Ovary (tissue), 9 donors: Measurements from ENCODE around the gene LSM2. TPM values are rescaled to one million over a fixed set of nuclear protein-coding genes. Genes with fewer than 3 reads are reported as not detected.
"Not testable (repeated sequence)": the region's sequence is repeated elsewhere in the genome, so short reads cannot be mapped to it uniquely, and the experiment has no call there.

ENCODE experiments used
- DNase-seq, 5 donors: peaks; one replicate each; pipeline ENCODE4 v3.0.0-alpha.2; 2019 to 2020
- H3K27ac ChIP-seq, 2 donors: fragments of 200-600 bp; one replicate each; pipeline versions ENCODE4 v1.5.1 to v1.8.0; 2019 to 2022
- H3K27me3 ChIP-seq: fragments of 200-600 bp; one replicate; pipeline ENCODE4 v1.8.0; 2022
- H3K36me3 ChIP-seq: fragments of 200-600 bp; sonication (generic); one replicate; pipeline ENCODE4 v1.5.1; 2019
- H3K4me1 ChIP-seq: one replicate; pipeline ENCODE4 v1.8.1; 2013; ENCODE audit warnings: mild to moderate bottlenecking, moderate library complexity; ENCODE audit not compliant: insufficient read depth
- H3K4me3 ChIP-seq: fragments of 200-600 bp; sonication (generic); one replicate; pipeline ENCODE4 v1.5.1; 2017
- H3K9me3 ChIP-seq, 2 donors: fragments of 200-600 bp in 1 of 2; sonication (generic) in 1 of 2; one replicate each; pipeline versions ENCODE4 v1.5.1 to v1.8.1; 2013 to 2019; ENCODE audit warnings: mild to moderate bottlenecking in 1 of 2, moderate library complexity in 1 of 2
- CTCF ChIP-seq, 3 donors: fragments of 450-650 bp in 2 of 3; fragments of 200-600 bp in 1 of 3; IDR thresholded peaks; one replicate each; pipeline versions ENCODE4 v1.5.1 to v1.8.0; 2016 to 2022; ENCODE audit warnings: antibody characterized with exemption in 3 of 3, mild to moderate bottlenecking in 1 of 3
- EP300 ChIP-seq: sonication (generic); formaldehyde crosslinking; IDR thresholded peaks from one replicate; pipeline ENCODE4 v1.6.1; 2017; ENCODE audit warnings: antibody characterized with exemption
- POLR2A ChIP-seq: fragments of 450-650 bp; IDR thresholded peaks from one replicate; pipeline ENCODE4 v1.6.1; 2017; ENCODE audit warnings: antibody characterized with exemption, mild to moderate bottlenecking, moderate library complexity
- WGBS, 3 donors: extraction: QIAGEN DNeasy Blood & Tissue Kit in 1 of 3; methylation state at CpG; one replicate each; pipeline versions ENCODE4 v1.1.5 to v1.1.7; 2013 to 2017; 5-methylcytosine and 5-hydroxymethylcytosine counted together
- intact Hi-C, 4 donors: fragments of 100-400 bp; cut with DNase I; formaldehyde crosslinking; loops; one replicate each; pipeline versions ENCODE4 v1.11.0 to v1.15.1; 2022 to 2023
- polyA plus RNA-seq, 2 donors: library from polyadenylated mRNA; stranded (reverse); fragments of 200-250 nt in 1 of 2; fragments of 350-450 nt in 1 of 2; fragmentation: Illumina TruSeq in 1 of 2; extraction: RNeasy Lipid Tissue Mini Kit (QIAGEN cat#74804) in 1 of 2; gene quantifications; one replicate each; pipeline ENCODE4 v1.2.3, GENCODE V29; 2013 to 2014
- total RNA-seq, 7 donors: library from RNA; depleted of rRNA in 2 of 7; stranded (reverse); fragments of >200 nt in 2 of 7; fragmentation: NEBNext Ultra II Directional in 3 of 7; extraction: Animal tissue kit (Norgen Biotek cat#: 25700) in 3 of 7; gene quantifications; one replicate each; pipeline versions ENCODE4 v1.1.0 to v1.2.4, GENCODE V29; 2016 to 2023
- donor health status: DM: no; HTN: no; CAD: no; lungs with moderate emphysema.
- donor health status: DM: no; HTN: no; CAD: no.
- donor health status: Bipolar disorder and iron deficiency.
- donor health status: DM: yes; HTN: yes; CAD: no.
- donor health status: DM: no; HTN: no; CAD: no.
- donor health status: DM: yes; HTN: yes; CAD: no.

Gene LSM2
- total and polyA plus RNA-seq, 9 donors, result 35.9 to 90.7 (median 47.6) TPM

GRCh38 chr6:31796993-31797385 is 9.8 kb downstream of the LSM2 start:
- WGBS, 3 donors, result 69 to 78% (median 74%) methylated on average over 2 of the region's 2 CpGs
- H3K27ac ChIP-seq, result no peak overlapping the region
- intact Hi-C loops, result loop anchor here in 2 of 4 donors (5.0 to 10.0 kb wide), 2 partner anchors 35 to 62 kb away; partner anchors contain the start of gene CLIC1 (in 1 of the 2)
- no peaks in the 10 kb centered on the region for H3K36me3 ChIP-seq
- H3K9me3 ChIP-seq, result no peaks in the 10 kb centered on the region
- TF ChIP-seq EP300, result no peak
- no peak for TF ChIP-seq POLR2A
- TF ChIP-seq CTCF (IDR thresholded peaks at IDR 0.05), result no peak
- H3K27me3 ChIP-seq, result no peaks in the 10 kb centered on the region
- no peak for DNase-seq
- H3K4me1 ChIP-seq, result peaks cover 6% of the 10 kb centered on the region
- no peak overlapping the region for H3K4me3 ChIP-seq

- intact Hi-C loops, result loop anchor here in 2 of 4 donors (5.0 to 10.0 kb wide), 2 partner anchors 37 to 61 kb away; partner anchors contain the start of gene CLIC1 (in 1 of the 2)
- Histone ChIP-seq H3K9me3 (no peaks in the 10 kb centered on the region), H3K4me1 (peaks cover 6% of the 10 kb centered on the region), H3K27me3 (no peaks in the 10 kb centered on the region), H3K4me3 (peak within 1 kb of the TSS; percentile 67), H3K36me3 (no peaks in the 10 kb centered on the region), H3K27ac (peak within 1 kb of the TSS; percentile 93 to 96)
- WGBS, 3 donors, result 0 to 2% (median 1%) methylated on average over 30 to 75 of the region's 75 CpGs
- TF ChIP-seq CTCF (IDR thresholded peaks at IDR 0.05) (peak; percentile 77 to 99 (median 99)), EP300 (no peak), POLR2A (peak; percentile 70)
- peak; percentile 88 to 93 (median 91) for DNase-seq
Measured at GRCh38 chr6:31795616-31796298, 11.0 kb downstream of the LSM2 start, which contains the start of gene VARS1. Gene VARS1, minus strand, starts transcription at chr6:31795752. Its CDS starts 535 bp downstream, at chr6:31795217.

- WGBS, 3 donors, result 1% methylated on average over 44 of the region's 44 CpGs
- Histone ChIP-seq H3K4me3 (peak overlapping the region; percentile 67), H3K36me3 (no peaks in the 10 kb centered on the region), H3K27me3 (no peaks in the 10 kb centered on the region), H3K9me3 (no peaks in the 10 kb centered on the region), H3K27ac (peak overlapping the region; percentile 93 to 96), H3K4me1 (peaks cover 6% of the 10 kb centered on the region)
- intact Hi-C loops, result loop anchor here in 2 of 4 donors (5.0 to 10.0 kb wide), 2 partner anchors 37 to 60 kb away; partner anchors contain the start of gene CLIC1 (in 1 of the 2)
- TF ChIP-seq EP300, result no peak
- no peak for TF ChIP-seq CTCF (IDR thresholded peaks at IDR 0.05)
- no peak for TF ChIP-seq POLR2A
- peak in 1 of 5 donors; percentile 54 for DNase-seq
Measured at GRCh38 chr6:31794866-31795615, 11.7 kb downstream of the LSM2 start.

- Histone ChIP-seq H3K27ac (peak overlapping the region; percentile 93 to 96), H3K36me3 (no peaks in the 10 kb centered on the region), H3K9me3 (no peaks in the 10 kb centered on the region), H3K4me1 (peaks cover 6% of the 10 kb centered on the region), H3K4me3 (peak overlapping the region; percentile 67), H3K27me3 (no peaks in the 10 kb centered on the region)
- intact Hi-C loops, result loop anchor here in 1 of 4 donors (5.0 to 10.0 kb wide), 2 partner anchors 38 to 60 kb away; partner anchors contain the start of gene CLIC1
- TF ChIP-seq CTCF (IDR thresholded peaks at IDR 0.05) (no peak), EP300 (no peak), POLR2A (no peak)
- WGBS, 3 donors, result 7 to 8% (median 8%) methylated on average over 7 of the region's 7 CpGs
- no peak for DNase-seq
Measured at GRCh38 chr6:31794294-31794865, 12.4 kb downstream of the LSM2 start.

- WGBS, 3 donors, result 87 to 89% (median 88%) methylated on average over 6 of the region's 6 CpGs
- not testable (repeated sequence) for H3K4me3 ChIP-seq, H3K36me3 ChIP-seq, H3K9me3 ChIP-seq, H3K4me1 ChIP-seq, DNase-seq, H3K27me3 ChIP-seq
- intact Hi-C loops, result loop anchor here in 1 of 4 donors (5.0 to 10.0 kb wide), 2 partner anchors 38 to 59 kb away; partner anchors contain the start of gene CLIC1
- peak overlapping the region in 1 of 2 donors; percentile 96 for H3K27ac ChIP-seq
Measured at GRCh38 chr6:31793927-31794245, 12.9 kb downstream of the LSM2 start.
